HepG2 (cell line): Measurements from ENCODE around the gene PDIA5. TPM values are rescaled to one million over a fixed set of nuclear protein-coding genes. Genes with fewer than 3 reads are reported as not detected.

Source experiments
- ISL2 ChIP-seq: sonication (generic); formaldehyde crosslinking; IDR thresholded peaks from 2 replicates; pipeline ENCODE4 v1.5.0; 2020; ENCODE audit warnings: missing genetic modification reagents
- KIAA2018 ChIP-seq: sonication (generic); formaldehyde crosslinking; IDR thresholded peaks from 2 replicates; pipeline ENCODE4 v1.5.0; 2020; ENCODE audit warnings: mild to moderate bottlenecking, missing genetic modification reagents, borderline replicate concordance
- MAFK ChIP-seq, 2 experiments: IDR thresholded peaks in 1 of 2; conservative IDR thresholded peaks in 1 of 2; 2 replicates each; pipeline ENCODE4 v1.6.1; 2011; ENCODE audit warnings: improper control_type of control experiment in 2 of 2, low read length in 2 of 2
- PHF5A ChIP-seq: IDR thresholded peaks from one replicate; pipeline ENCODE4 v1.6.1; 2018; ENCODE audit warnings: low read depth, missing genetic modification reagents; ENCODE audit not compliant: unreplicated experiment
- PREB ChIP-seq: sonication (generic); formaldehyde crosslinking; IDR thresholded peaks from 2 replicates; pipeline ENCODE4 v1.4.0; 2020; ENCODE audit warnings: missing genetic modification reagents
- RXRB ChIP-seq: IDR thresholded peaks from 2 replicates; pipeline ENCODE4 v1.6.1; 2016; ENCODE audit warnings: borderline replicate concordance, missing genetic modification reagents, missing compliant biosample characterization
- SPEN ChIP-seq: sonication (generic); formaldehyde crosslinking; IDR thresholded peaks from 2 replicates; pipeline ENCODE4 v1.5.1; 2020; ENCODE audit warnings: low read depth, mild to moderate bottlenecking, missing genetic modification reagents
- TGIF2 ChIP-seq: IDR thresholded peaks from 2 replicates; pipeline ENCODE4 v1.6.1; 2016; ENCODE audit warnings: control low read depth, missing compliant biosample characterization
- ZFP1 ChIP-seq: IDR thresholded peaks from 2 replicates; pipeline ENCODE4 v1.6.1; 2016
- ZNF260 ChIP-seq: sonication (generic); formaldehyde crosslinking; IDR thresholded peaks from 2 replicates; pipeline ENCODE4 v1.4.0; 2020; ENCODE audit warnings: missing genetic modification reagents, low read depth, mild to moderate bottlenecking, borderline replicate concordance
- ZNF367 ChIP-seq: sonication (generic); formaldehyde crosslinking; IDR thresholded peaks from 2 replicates; pipeline ENCODE4 v1.4.0; 2020; ENCODE audit warnings: missing genetic modification reagents, borderline replicate concordance
- ZNF501 ChIP-seq: sonication (generic); formaldehyde crosslinking; IDR thresholded peaks from 2 replicates; pipeline ENCODE4 v1.5.1; 2020; ENCODE audit warnings: mild to moderate bottlenecking, moderate library complexity, missing genetic modification reagents
- ZNF557 ChIP-seq: sonication (generic); formaldehyde crosslinking; IDR thresholded peaks from 2 replicates; pipeline ENCODE4 v1.4.0; 2020; ENCODE audit warnings: missing genetic modification reagents
- ZNF564 ChIP-seq: sonication (generic); formaldehyde crosslinking; IDR thresholded peaks from 2 replicates; pipeline ENCODE4 v1.8.1; 2023; ENCODE audit warnings: mild to moderate bottlenecking, missing genetic modification reagents
- polyA plus RNA-seq, 8 experiments: library from polyadenylated mRNA; depleted of rRNA in 3 of 8; stranded (reverse) in 7 of 8; unstranded in 1 of 8; fragments of >200 nt; fragmentation: Illumina TruSeq in 4 of 8; extraction: Trizol in 4 of 8; gene quantifications; 2 replicates each; pipeline versions ENCODE4 v1.2.1 to v1.2.3, GENCODE V29; 2011 to 2016; ENCODE audit warnings: low read depth in 4 of 8, missing spikeins in 1 of 8, mixed read lengths in 1 of 8; ENCODE audit not compliant: insufficient read depth in 1 of 8
- total RNA-seq, 5 experiments: library from RNA; depleted of rRNA; stranded (reverse); fragments of >200 nt; fragmentation: Illumina TruSeq; extraction: Trizol; gene quantifications; 2 replicates each; pipeline ENCODE4 v1.2.3, GENCODE V29; 2016; ENCODE audit warnings: low read depth in 1 of 5
- TF ChIP-seq, protein P1 (sequence below): sonication (generic); formaldehyde crosslinking; IDR thresholded peaks from 2 replicates; pipeline ENCODE4 v1.5.0; 2020; ENCODE audit warnings: missing genetic modification reagents

Gene PDIA5
- total and polyA plus RNA-seq, 2 of the 13 experiments (the other 11 are each of a cell fraction or from before 2014, with no cell fraction given): 51.3 to 74.3 TPM

GRCh38 chr3:123066896-123067688 is at the start of gene PDIA5 (continued):
- TF ChIP-seq, protein P1, sequence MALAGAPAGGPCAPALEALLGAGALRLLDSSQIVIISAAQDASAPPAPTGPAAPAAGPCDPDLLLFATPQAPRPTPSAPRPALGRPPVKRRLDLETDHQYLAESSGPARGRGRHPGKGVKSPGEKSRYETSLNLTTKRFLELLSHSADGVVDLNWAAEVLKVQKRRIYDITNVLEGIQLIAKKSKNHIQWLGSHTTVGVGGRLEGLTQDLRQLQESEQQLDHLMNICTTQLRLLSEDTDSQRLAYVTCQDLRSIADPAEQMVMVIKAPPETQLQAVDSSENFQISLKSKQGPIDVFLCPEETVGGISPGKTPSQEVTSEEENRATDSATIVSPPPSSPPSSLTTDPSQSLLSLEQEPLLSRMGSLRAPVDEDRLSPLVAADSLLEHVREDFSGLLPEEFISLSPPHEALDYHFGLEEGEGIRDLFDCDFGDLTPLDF (CRISPR knock-in tag): peak; percentile 77
- TF ChIP-seq ZNF367 (CRISPR knock-in tag) (no peak), ZNF260 (CRISPR knock-in tag) (no peak), PREB (CRISPR knock-in tag) (no peak), KIAA2018 (CRISPR knock-in tag) (no peak), SPEN (CRISPR knock-in tag) (peak; percentile 72; the same call in 1 of the 2 replicates), TGIF2 (CRISPR knock-in tag) (peak; percentile 76; the same call in 1 of the 2 replicates), MAFK (conservative IDR thresholded peaks at IDR 0.05 in 1 of 2, IDR thresholded peaks at IDR 0.05 in 1 of 2; ENCODE audit: low read length in 2 of 2) (no peak), ISL2 (CRISPR knock-in tag) (peak; percentile 62), PHF5A (peak; percentile 56), ZNF557 (CRISPR knock-in tag) (no peak; the same call in 1 of the 2 replicates), ZFP1 (CRISPR knock-in tag) (0 out of 2 replicates have a peak, but pooled peaks have one; percentile 31), ZNF564 (0 out of 2 replicates have a peak, but pooled peaks have one; percentile 29), RXRB (CRISPR knock-in tag) (peak; percentile 72; the same call in 1 of the 2 replicates), ZNF501 (peak; percentile 97)
